ENCODE results near the gene B3GNT9.
A peak's percentile ranks its signal among the peaks of the same experiment; 100 is the strongest.

The B3GNT9 gene

GRCh38 chr16:67184453-67184994 is 33.7 kb upstream of the B3GNT9 start:
- Histone ChIP-seq H3K4me3 (ENCODE audit: low read length) (peak overlapping the region; percentile 86), H3K4me1 (ENCODE audit: control insufficient read depth, insufficient read depth, low read length) (peaks cover 59% of the 10 kb centered on the region), H3K36me3 (ENCODE audit: insufficient read depth, low read length) (peaks cover 8% of the 10 kb centered on the region), H3K4me2 (ENCODE audit: low read length) (peak overlapping the region; percentile 83), H3K27me3 (ENCODE audit: control insufficient read depth, insufficient read depth, low read length) (no peaks in the 10 kb centered on the region), H3K9me3 (replicated peaks; ENCODE audit: low read length) (no peaks in the 10 kb centered on the region), H3K9ac (ENCODE audit: low read depth, low read length) (no peak overlapping the region)

GRCh38 chr16:67183627-67184452 is 33.0 kb upstream of the B3GNT9 start, which contains the start of gene MATCAP1:
MATCAP1 (minus strand) TSS chr16:67183963; CDS start chr16:67180610, 3,353 bp downstream.
- peak within 1 kb of the TSS; percentile 83 for H3K4me2 ChIP-seq (ENCODE audit: low read length)
- H3K9me3 ChIP-seq (replicated peaks; ENCODE audit: low read length), result no peaks in the 10 kb centered on the region
- no peaks in the 10 kb centered on the region for H3K27me3 ChIP-seq (ENCODE audit: control insufficient read depth, insufficient read depth, low read length)
- H3K4me1 ChIP-seq (ENCODE audit: control insufficient read depth, insufficient read depth, low read length), result peaks cover 59% of the 10 kb centered on the region
- H3K9ac ChIP-seq (ENCODE audit: low read depth, low read length), result peak within 1 kb of the TSS; percentile 90
- H3K4me3 ChIP-seq (ENCODE audit: low read length), result peak within 1 kb of the TSS; percentile 86
- peaks cover 10% of the 10 kb centered on the region for H3K36me3 ChIP-seq (ENCODE audit: insufficient read depth, low read length)

- H3K9me3 ChIP-seq (replicated peaks; ENCODE audit: low read length), result no peaks in the 10 kb centered on the region
- H3K4me3 ChIP-seq (ENCODE audit: low read length), result peak overlapping the region; percentile 86
- no peaks in the 10 kb centered on the region for H3K27me3 ChIP-seq (ENCODE audit: control insufficient read depth, insufficient read depth, low read length)
- H3K4me1 ChIP-seq (ENCODE audit: control insufficient read depth, insufficient read depth, low read length), result peaks cover 62% of the 10 kb centered on the region
- H3K36me3 ChIP-seq (ENCODE audit: insufficient read depth, low read length), result peaks cover 10% of the 10 kb centered on the region
- H3K4me2 ChIP-seq (ENCODE audit: low read length), result peak overlapping the region; percentile 83
- H3K9ac ChIP-seq (ENCODE audit: low read depth, low read length), result peak overlapping the region; percentile 90
These were observed 32.5 kb upstream of the B3GNT9 start for GRCh38 chr16:67183284-67183626.

GRCh38 chr16:67182288-67182687 is 31.5 kb upstream of the B3GNT9 start:
- Histone ChIP-seq H3K27me3 (ENCODE audit: control insufficient read depth, insufficient read depth, low read length) (no peaks in the 10 kb centered on the region), H3K4me1 (ENCODE audit: control insufficient read depth, insufficient read depth, low read length) (peaks cover 58% of the 10 kb centered on the region), H3K9ac (ENCODE audit: low read depth, low read length) (no peak overlapping the region), H3K36me3 (ENCODE audit: insufficient read depth, low read length) (peaks cover 10% of the 10 kb centered on the region), H3K9me3 (replicated peaks; ENCODE audit: low read length) (no peaks in the 10 kb centered on the region), H3K4me3 (ENCODE audit: low read length) (peak overlapping the region; percentile 86), H3K4me2 (ENCODE audit: low read length) (peak overlapping the region; percentile 83)

- Histone ChIP-seq H3K36me3 (ENCODE audit: insufficient read depth, low read length) (peaks cover 10% of the 10 kb centered on the region), H3K9me3 (replicated peaks; ENCODE audit: low read length) (no peaks in the 10 kb centered on the region), H3K27me3 (ENCODE audit: control insufficient read depth, insufficient read depth, low read length) (no peaks in the 10 kb centered on the region), H3K9ac (ENCODE audit: low read depth, low read length) (no peak overlapping the region), H3K4me1 (ENCODE audit: control insufficient read depth, insufficient read depth, low read length) (peaks cover 49% of the 10 kb centered on the region), H3K4me3 (ENCODE audit: low read length) (peak overlapping the region; percentile 41), H3K4me2 (ENCODE audit: low read length) (peak overlapping the region; percentile 61)
These were observed 30.5 kb upstream of the B3GNT9 start for GRCh38 chr16:67181346-67181745.

GRCh38 chr16:67180166-67180565 is 29.4 kb upstream of the B3GNT9 start:
- no peak overlapping the region for H3K9ac ChIP-seq (ENCODE audit: low read depth, low read length)
- peaks cover 41% of the 10 kb centered on the region for H3K4me1 ChIP-seq (ENCODE audit: control insufficient read depth, insufficient read depth, low read length)
- no peak overlapping the region for H3K4me2 ChIP-seq (ENCODE audit: low read length)
- H3K27me3 ChIP-seq (ENCODE audit: control insufficient read depth, insufficient read depth, low read length), result no peaks in the 10 kb centered on the region
- no peaks in the 10 kb centered on the region for H3K9me3 ChIP-seq (replicated peaks; ENCODE audit: low read length)
- H3K4me3 ChIP-seq (ENCODE audit: low read length), result no peak overlapping the region
- peaks cover 10% of the 10 kb centered on the region for H3K36me3 ChIP-seq (ENCODE audit: insufficient read depth, low read length)

- Histone ChIP-seq H3K4me1 (ENCODE audit: control insufficient read depth, insufficient read depth, low read length) (peaks cover 41% of the 10 kb centered on the region), H3K36me3 (ENCODE audit: insufficient read depth, low read length) (peaks cover 10% of the 10 kb centered on the region), H3K4me3 (ENCODE audit: low read length) (no peak overlapping the region), H3K27me3 (ENCODE audit: control insufficient read depth, insufficient read depth, low read length) (no peaks in the 10 kb centered on the region), H3K9me3 (replicated peaks; ENCODE audit: low read length) (no peaks in the 10 kb centered on the region), H3K9ac (ENCODE audit: low read depth, low read length) (no peak overlapping the region), H3K4me2 (ENCODE audit: low read length) (no peak overlapping the region)
These were observed 28.8 kb upstream of the B3GNT9 start for GRCh38 chr16:67179421-67180080.

GRCh38 chr16:67177743-67178699 is 27.2 kb upstream of the B3GNT9 start:
- Histone ChIP-seq H3K4me1 (ENCODE audit: control insufficient read depth, insufficient read depth, low read length) (peaks cover 47% of the 10 kb centered on the region), H3K36me3 (ENCODE audit: insufficient read depth, low read length) (peaks cover 10% of the 10 kb centered on the region), H3K9ac (ENCODE audit: low read depth, low read length) (no peak overlapping the region), H3K4me2 (ENCODE audit: low read length) (peak overlapping the region; percentile 78), H3K9me3 (replicated peaks; ENCODE audit: low read length) (no peaks in the 10 kb centered on the region), H3K4me3 (ENCODE audit: low read length) (peak overlapping the region; percentile 57), H3K27me3 (ENCODE audit: control insufficient read depth, insufficient read depth, low read length) (no peaks in the 10 kb centered on the region)

GRCh38 chr16:67176662-67177061 is 25.9 kb upstream of the B3GNT9 start:
- H3K4me2 ChIP-seq (ENCODE audit: low read length), result no peak overlapping the region
- peaks cover 39% of the 10 kb centered on the region for H3K4me1 ChIP-seq (ENCODE audit: control insufficient read depth, insufficient read depth, low read length)
- H3K27me3 ChIP-seq (ENCODE audit: control insufficient read depth, insufficient read depth, low read length), result no peaks in the 10 kb centered on the region
- H3K9ac ChIP-seq (ENCODE audit: low read depth, low read length), result no peak overlapping the region
- H3K4me3 ChIP-seq (ENCODE audit: low read length), result no peak overlapping the region
- no peaks in the 10 kb centered on the region for H3K9me3 ChIP-seq (replicated peaks; ENCODE audit: low read length)
- peaks cover 10% of the 10 kb centered on the region for H3K36me3 ChIP-seq (ENCODE audit: insufficient read depth, low read length)

GRCh38 chr16:67174706-67175231 is 24.0 kb upstream of the B3GNT9 start:
- H3K36me3 ChIP-seq (ENCODE audit: insufficient read depth, low read length), result peaks cover 4% of the 10 kb centered on the region
- H3K4me3 ChIP-seq (ENCODE audit: low read length), result peak overlapping the region; percentile 68
- peak overlapping the region; percentile 88 for H3K4me2 ChIP-seq (ENCODE audit: low read length)
- H3K27me3 ChIP-seq (ENCODE audit: control insufficient read depth, insufficient read depth, low read length), result no peaks in the 10 kb centered on the region
- H3K9ac ChIP-seq (ENCODE audit: low read depth, low read length), result peak overlapping the region; percentile 71
- no peaks in the 10 kb centered on the region for H3K9me3 ChIP-seq (replicated peaks; ENCODE audit: low read length)
- H3K4me1 ChIP-seq (ENCODE audit: control insufficient read depth, insufficient read depth, low read length), result peaks cover 46% of the 10 kb centered on the region
